Upper lobe of right lung (tissue), 1 donor: ENCODE results near the gene TEAD1. TPM values are rescaled to one million over a fixed set of nuclear protein-coding genes. Genes with fewer than 3 reads are reported as not detected.

Experiments
- ATAC-seq: fragments of 200-7000 bp; cut with Tn5 transposase; one replicate; pipeline ENCODE4 v1.9.1; 2020; ENCODE audit warnings: mild to moderate bottlenecking, moderate library complexity
- DNase-seq: peaks from one replicate; pipeline ENCODE4 v3.0.0-alpha.2; 2020
- H3K27ac ChIP-seq: fragments of 200-600 bp; one replicate; pipeline ENCODE4 v1.8.0; 2022
- H3K27me3 ChIP-seq: fragments of 200-600 bp; one replicate; pipeline ENCODE4 v1.8.0; 2022; ENCODE audit warnings: mild to moderate bottlenecking
- H3K36me3 ChIP-seq: fragments of 200-600 bp; one replicate; pipeline ENCODE4 v1.8.0; 2022
- H3K4me1 ChIP-seq: fragments of 200-600 bp; one replicate; pipeline ENCODE4 v1.8.0; 2022
- H3K4me3 ChIP-seq: fragments of 200-600 bp; one replicate; pipeline ENCODE4 v1.8.0; 2022; ENCODE audit warnings: mild to moderate bottlenecking
- H3K9me3 ChIP-seq: fragments of 200-600 bp; one replicate; pipeline ENCODE4 v1.8.0; 2022
- CTCF ChIP-seq: fragments of 200-600 bp; IDR thresholded peaks from one replicate; pipeline ENCODE4 v1.8.0; 2022; ENCODE audit warnings: antibody characterized with exemption
- intact Hi-C: fragments of 100-400 bp; cut with DNase I; formaldehyde crosslinking; loops from one replicate; pipeline ENCODE4 v1.11.0; 2022
- total RNA-seq: library from RNA; stranded (reverse); fragmentation: NEBNext Ultra II Directional; extraction: Animal tissue kit (Norgen Biotek cat#: 25700); gene quantifications from one replicate; pipeline ENCODE4 v1.2.1, GENCODE V29; 2021
- donor health status: DM: no; HTN: yes; CAD: no; lungs with severe emphysema.

TEAD1 gene
- total RNA-seq, 1 donor from 2014 or later, result 72.3 TPM

- H3K27me3 ChIP-seq, result no peaks in the 10 kb centered on the region
- no peak overlapping the region for H3K4me3 ChIP-seq
- H3K27ac ChIP-seq, result no peak overlapping the region
- H3K4me1 ChIP-seq, result no peaks in the 10 kb centered on the region
- H3K9me3 ChIP-seq, result no peaks in the 10 kb centered on the region
- no peak for TF ChIP-seq CTCF
- DNase-seq (no peak), ATAC-seq (no peak)
- intact Hi-C loops, result no loop called here
- H3K36me3 ChIP-seq, result no peaks in the 10 kb centered on the region
Measured at GRCh38 chr11:12990162-12990480, 315.9 kb downstream of the TEAD1 start.

- ATAC-seq (no peak), DNase-seq (no peak)
- no peak for TF ChIP-seq CTCF
- H3K4me3 ChIP-seq, result no peak overlapping the region
- H3K4me1 ChIP-seq, result no peaks in the 10 kb centered on the region
- intact Hi-C loops, result no loop called here
- no peaks in the 10 kb centered on the region for H3K27me3 ChIP-seq
- H3K27ac ChIP-seq, result no peak overlapping the region
- H3K9me3 ChIP-seq, result no peaks in the 10 kb centered on the region
- H3K36me3 ChIP-seq, result no peaks in the 10 kb centered on the region
Measured at GRCh38 chr11:12991426-12991825, 317.2 kb downstream of the TEAD1 start.

GRCh38 chr11:12993626-12994025 is 319.4 kb downstream of the TEAD1 start:
- H3K27me3 ChIP-seq, result no peaks in the 10 kb centered on the region
- TF ChIP-seq CTCF, result no peak

More at GRCh38 chr11:12993626-12994025, 319.4 kb downstream of the TEAD1 start:
- intact Hi-C loops, result no loop called here
- H3K4me1 ChIP-seq, result no peaks in the 10 kb centered on the region
- no peak overlapping the region for H3K27ac ChIP-seq
- H3K9me3 ChIP-seq, result no peaks in the 10 kb centered on the region
- H3K36me3 ChIP-seq, result no peaks in the 10 kb centered on the region
- ATAC-seq, result peak; percentile 26
- no peak for DNase-seq
- no peak overlapping the region for H3K4me3 ChIP-seq
